Tongue (tissue), 2 donors: Measurements from ENCODE around the gene CD59. TPM values are rescaled to one million over a fixed set of nuclear protein-coding genes. Genes with fewer than 3 reads are reported as not detected.
"Not testable (repeated sequence)": the region's sequence is repeated elsewhere in the genome, so short reads cannot be mapped to it uniquely, and the experiment has no call there.

Experiments used
- DNase-seq: peaks from one replicate; pipeline ENCODE4 v3.0.0-alpha.2; 2015
- total RNA-seq: library from RNA; depleted of rRNA; stranded (reverse); fragments of >200 nt; gene quantifications from one replicate; pipeline ENCODE4 v1.2.3, GENCODE V29; 2014

CD59 gene
- total RNA-seq, 1 donor from 2014 or later: 270 TPM

DNA sequence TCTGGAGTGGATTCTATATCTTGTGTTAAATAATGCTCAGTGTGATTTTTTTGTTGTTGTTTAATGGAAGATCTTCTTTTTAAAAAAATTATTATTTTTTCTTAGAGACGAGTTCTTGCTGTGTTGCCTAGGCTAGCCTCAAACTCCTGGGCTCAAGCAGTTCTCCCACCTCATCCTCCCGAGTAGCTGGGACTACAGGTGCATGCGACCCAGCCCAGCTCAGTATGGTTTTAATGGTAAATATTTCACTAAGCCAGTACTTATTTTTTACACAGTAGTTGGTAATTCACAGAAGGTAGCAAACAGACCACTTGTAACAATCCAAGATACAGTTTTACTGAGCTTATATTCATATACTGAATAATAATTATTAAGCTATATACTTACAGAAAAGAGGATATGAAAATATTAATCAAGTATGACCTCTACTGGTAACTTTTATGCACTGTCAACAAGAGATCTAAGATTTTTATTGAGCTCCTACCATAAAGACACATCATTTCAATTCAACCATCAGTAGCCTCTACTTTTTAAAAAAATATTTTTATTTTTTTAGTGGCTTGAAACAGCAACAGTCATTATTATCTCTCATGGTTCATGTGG, 6.1 kb upstream of the CD59 start:
- peak; percentile 50 for DNase-seq

- no peak for DNase-seq
These were observed 5.6 kb upstream of the CD59 start for GRCh38 chr11:33741806-33742205.

GRCh38 chr11:33737362-33737821, 1.2 kb upstream of the CD59 start:
- DNase-seq: no peak

- DNase-seq: peak; percentile 52
These were observed 714 bp downstream of the CD59 start for GRCh38 chr11:33735271-33736147.

- DNase-seq: peak; percentile 82
These were observed 1.6 kb downstream of the CD59 start for GRCh38 chr11:33734441-33735270.

GRCh38 chr11:33733980-33734379, 2.2 kb downstream of the CD59 start:
- DNase-seq: peak; percentile 29

GRCh38 chr11:33731723-33732531, 4.3 kb downstream of the CD59 start:
- no peak for DNase-seq

DNA sequence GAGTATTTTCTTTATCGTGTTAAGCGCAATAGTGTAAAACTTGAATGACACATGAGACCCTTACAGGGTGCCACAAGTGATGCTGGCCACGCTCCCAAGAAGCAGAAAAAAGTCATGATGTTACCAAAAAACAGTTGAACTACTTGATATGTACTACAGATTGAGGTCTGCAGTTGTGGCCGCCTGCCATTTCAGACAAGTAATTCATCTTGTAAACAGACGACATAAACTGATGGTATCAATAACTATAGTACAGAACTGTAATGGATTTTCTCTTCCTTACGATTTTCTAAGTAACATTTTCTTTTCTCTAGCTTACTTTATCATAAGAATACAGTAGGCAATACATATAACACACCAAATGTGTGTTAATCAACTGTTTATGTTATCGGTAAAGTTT, 5.5 kb downstream of the CD59 start:
- DNase-seq: no peak

- peak; percentile 44 for DNase-seq
These were observed 7.1 kb downstream of the CD59 start for GRCh38 chr11:33729072-33729664.

DNA sequence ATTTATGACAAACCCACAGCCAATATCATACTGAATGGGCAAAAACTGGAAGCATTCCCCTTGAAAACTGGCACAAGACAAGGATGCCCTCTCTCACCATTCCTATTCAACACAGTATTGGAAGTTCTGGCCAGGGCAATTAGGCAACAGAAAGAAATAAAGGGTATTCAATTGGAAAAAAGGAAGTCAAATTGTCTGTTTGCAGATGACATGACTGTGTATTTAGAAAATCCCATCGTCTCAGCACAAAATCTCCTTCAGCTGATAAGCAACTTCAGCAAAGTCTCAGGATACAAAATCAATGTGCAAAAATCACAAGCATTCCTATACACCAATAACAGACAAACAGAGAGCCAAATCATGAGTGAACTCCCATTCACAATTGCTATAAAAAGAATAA, 8.7 kb downstream of the CD59 start:
- DNase-seq: not testable (repeated sequence)

- no peak for DNase-seq
These were observed 10.7 kb downstream of the CD59 start for GRCh38 chr11:33725496-33725895.

- no peak for DNase-seq
These were observed 11.6 kb downstream of the CD59 start for GRCh38 chr11:33724644-33725035.

DNA sequence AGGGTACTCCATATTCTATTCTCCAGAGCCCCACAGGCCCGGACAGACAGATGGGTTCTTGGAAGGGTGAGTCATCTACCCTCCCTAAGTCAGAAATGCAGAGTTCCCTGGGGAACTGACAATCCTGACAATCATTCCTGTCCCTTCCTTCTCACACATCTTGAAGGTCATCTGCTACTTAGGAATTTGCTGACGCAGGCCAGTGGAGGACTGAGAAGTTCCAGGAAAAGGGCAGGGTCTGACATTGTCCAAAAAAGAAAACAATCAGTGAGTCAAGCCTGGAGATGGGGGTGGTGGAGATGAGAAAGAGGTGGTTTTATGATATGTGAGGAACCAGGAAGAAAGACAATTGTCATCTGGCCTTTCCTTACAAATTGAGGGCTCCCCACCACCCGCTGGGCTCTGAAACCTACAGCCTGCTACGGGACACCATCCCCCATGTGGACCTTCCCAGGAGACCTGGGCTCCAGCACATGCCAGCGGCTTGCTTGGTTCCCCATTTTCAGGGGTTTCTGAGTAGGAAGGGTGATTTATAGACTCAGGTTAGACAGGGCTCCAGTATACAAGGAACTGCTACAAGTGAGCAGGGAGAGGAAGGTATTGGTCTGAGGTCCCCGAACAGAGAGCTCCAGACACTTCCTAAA, 12.9 kb downstream of the CD59 start:
- no peak for DNase-seq

GRCh38 chr11:33722590-33723234, 13.5 kb downstream of the CD59 start:
- DNase-seq: no peak

DNA sequence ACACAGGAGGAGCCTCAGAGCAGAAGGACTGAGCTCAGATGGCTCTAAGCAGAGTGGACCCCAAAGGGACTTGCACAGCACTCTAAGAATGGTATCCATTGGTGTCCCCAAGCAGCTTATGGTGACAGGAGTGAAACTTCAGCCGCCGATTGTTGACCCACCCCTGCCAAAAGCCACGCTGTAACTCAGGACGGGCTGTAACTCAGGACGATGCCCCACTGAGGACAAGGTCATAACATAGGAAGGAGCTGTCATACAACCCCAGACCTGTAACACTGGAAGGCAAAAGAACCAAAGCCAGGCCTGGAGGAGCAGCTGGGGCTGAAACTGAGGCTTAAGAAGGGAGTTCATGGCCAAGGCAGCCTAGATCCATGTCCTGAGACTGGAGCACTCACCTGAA, 14.2 kb downstream of the CD59 start:
- no peak for DNase-seq

- peak; percentile 65 for DNase-seq
These were observed 14.8 kb downstream of the CD59 start for GRCh38 chr11:33721426-33721825.

DNA sequence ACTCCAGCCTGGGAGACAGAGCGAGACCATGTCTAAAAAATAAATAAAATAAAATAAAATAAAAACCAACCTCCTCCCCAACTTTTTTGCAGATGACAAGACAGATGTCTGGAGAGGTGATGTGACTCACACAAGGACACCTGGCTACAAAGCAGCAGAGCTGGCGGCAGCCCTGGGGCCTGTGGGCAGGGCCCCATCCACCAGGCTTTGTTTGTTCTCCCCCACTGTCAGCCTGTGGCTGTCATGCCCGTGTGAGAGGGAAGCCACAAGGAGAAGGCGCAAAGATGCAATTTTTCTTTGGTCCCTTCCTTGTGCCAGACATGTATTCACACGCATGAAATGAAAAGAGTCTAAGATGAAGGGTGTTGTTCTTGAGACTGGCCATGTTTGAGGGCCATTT, 16.6 kb downstream of the CD59 start:
- no peak for DNase-seq

GRCh38 chr11:33718440-33718839, 17.8 kb downstream of the CD59 start:
- peak; percentile 74 for DNase-seq

DNA sequence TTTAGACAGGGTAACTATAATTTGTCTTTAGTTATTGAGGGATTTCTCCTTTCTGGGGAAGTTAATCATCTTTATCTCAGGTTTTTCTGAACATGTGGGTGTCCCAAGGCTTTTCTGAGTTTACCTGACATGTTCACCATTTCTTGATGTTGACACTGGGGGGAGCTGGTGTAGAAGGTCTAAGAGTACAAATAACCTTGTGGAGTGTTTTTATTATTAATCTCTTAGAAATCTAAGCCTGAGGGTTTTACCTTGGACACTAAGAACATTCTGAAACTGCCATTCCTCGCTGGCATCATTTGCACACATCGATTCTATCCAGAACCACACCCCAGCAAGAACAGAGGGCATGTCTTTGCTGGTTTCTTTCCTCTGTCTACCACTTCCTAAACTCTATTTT, 20.0 kb downstream of the CD59 start:
- no peak for DNase-seq

- no peak for DNase-seq
These were observed 22.3 kb downstream of the CD59 start for GRCh38 chr11:33713856-33714398.
